Measurements from ENCODE around the gene RGS2.

The RGS2 gene

GRCh38 chr1:192821296-192821695 is 12.5 kb downstream of the RGS2 start:
- TF ChIP-seq, protein P1, sequence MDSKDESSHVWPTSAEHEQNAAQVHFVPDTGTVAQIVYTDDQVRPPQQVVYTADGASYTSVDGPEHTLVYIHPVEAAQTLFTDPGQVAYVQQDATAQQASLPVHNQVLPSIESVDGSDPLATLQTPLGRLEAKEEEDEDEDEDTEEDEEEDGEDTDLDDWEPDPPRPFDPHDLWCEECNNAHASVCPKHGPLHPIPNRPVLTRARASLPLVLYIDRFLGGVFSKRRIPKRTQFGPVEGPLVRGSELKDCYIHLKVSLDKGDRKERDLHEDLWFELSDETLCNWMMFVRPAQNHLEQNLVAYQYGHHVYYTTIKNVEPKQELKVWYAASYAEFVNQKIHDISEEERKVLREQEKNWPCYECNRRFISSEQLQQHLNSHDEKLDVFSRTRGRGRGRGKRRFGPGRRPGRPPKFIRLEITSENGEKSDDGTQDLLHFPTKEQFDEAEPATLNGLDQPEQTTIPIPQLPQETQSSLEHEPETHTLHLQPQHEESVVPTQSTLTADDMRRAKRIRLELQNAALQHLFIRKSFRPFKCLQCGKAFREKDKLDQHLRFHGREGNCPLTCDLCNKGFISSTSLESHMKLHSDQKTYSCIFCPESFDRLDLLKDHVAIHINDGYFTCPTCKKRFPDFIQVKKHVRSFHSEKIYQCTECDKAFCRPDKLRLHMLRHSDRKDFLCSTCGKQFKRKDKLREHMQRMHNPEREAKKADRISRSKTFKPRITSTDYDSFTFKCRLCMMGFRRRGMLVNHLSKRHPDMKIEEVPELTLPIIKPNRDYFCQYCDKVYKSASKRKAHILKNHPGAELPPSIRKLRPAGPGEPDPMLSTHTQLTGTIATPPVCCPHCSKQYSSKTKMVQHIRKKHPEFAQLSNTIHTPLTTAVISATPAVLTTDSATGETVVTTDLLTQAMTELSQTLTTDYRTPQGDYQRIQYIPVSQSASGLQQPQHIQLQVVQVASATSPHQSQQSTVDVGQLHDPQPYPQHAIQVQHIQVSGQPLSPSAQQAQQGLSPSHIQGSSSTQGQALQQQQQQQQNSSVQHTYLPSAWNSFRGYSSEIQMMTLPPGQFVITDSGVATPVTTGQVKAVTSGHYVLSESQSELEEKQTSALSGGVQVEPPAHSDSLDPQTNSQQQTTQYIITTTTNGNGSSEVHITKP (tag by site-specific recombination; IDR thresholded peaks at IDR 0.05): no peak
- TF ChIP-seq ZNF514 (tag by site-specific recombination; IDR thresholded peaks at IDR 0.05): no peak
- TF ChIP-seq ZNF121 (tag by site-specific recombination; IDR thresholded peaks at IDR 0.05): no peak
- TF ChIP-seq ZNF23 (tag by site-specific recombination; IDR thresholded peaks at IDR 0.05; ENCODE audit: borderline replicate concordance): no peak
- no peak for TF ChIP-seq ZFP41 (tag by site-specific recombination; IDR thresholded peaks at IDR 0.05; ENCODE audit: borderline replicate concordance)
- no peak for TF ChIP-seq ZNF596 (tag by site-specific recombination; IDR thresholded peaks at IDR 0.05)
- TF ChIP-seq ZNF639 (tag by site-specific recombination; IDR thresholded peaks at IDR 0.05): no peak
- no peak for TF ChIP-seq ZBTB48 (tag by site-specific recombination; IDR thresholded peaks at IDR 0.05)
- TF ChIP-seq KLF9 (tag by site-specific recombination; IDR thresholded peaks at IDR 0.05; ENCODE audit: low read depth): no peak
- TF ChIP-seq SP3 (tag by site-specific recombination; IDR thresholded peaks at IDR 0.05): no peak
- no peak for TF ChIP-seq ZNF624 (tag by site-specific recombination; IDR thresholded peaks at IDR 0.05)
- no peak for TF ChIP-seq ZNF677 (tag by site-specific recombination; IDR thresholded peaks at IDR 0.05)
- TF ChIP-seq ZNF248 (tag by site-specific recombination; IDR thresholded peaks at IDR 0.05): no peak
- TF ChIP-seq, protein P2, sequence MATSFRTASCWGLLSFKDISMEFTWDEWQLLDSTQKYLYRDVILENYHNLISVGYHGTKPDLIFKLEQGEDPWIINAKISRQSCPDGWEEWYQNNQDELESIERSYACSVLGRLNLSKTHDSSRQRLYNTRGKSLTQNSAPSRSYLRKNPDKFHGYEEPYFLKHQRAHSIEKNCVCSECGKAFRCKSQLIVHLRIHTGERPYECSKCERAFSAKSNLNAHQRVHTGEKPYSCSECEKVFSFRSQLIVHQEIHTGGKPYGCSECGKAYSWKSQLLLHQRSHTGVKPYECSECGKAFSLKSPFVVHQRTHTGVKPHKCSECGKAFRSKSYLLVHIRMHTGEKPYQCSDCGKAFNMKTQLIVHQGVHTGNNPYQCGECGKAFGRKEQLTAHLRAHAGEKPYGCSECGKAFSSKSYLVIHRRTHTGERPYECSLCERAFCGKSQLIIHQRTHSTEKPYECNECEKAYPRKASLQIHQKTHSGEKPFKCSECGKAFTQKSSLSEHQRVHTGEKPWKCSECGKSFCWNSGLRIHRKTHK (tag by site-specific recombination; IDR thresholded peaks at IDR 0.05): no peak
- no peak for TF ChIP-seq KLF10 (tag by site-specific recombination; IDR thresholded peaks at IDR 0.05)
- H3K36me3 ChIP-seq (ENCODE audit: control insufficient read depth in 2 of 2, insufficient read depth in 1 of 2, low read length in 2 of 2): no peaks in the 10 kb centered on the region
- CTCF ChIA-PET: interaction anchor here (0.6 kb wide), 1 partner anchor 205 kb away, joined by 3 read pairs; no protein-coding TSS in a partner anchor
- H3K27ac ChIP-seq (ENCODE audit: extremely low read depth, low read depth, low read length): no peak overlapping the region
- H3K4me3 ChIP-seq (ENCODE audit: low read depth, low read length): no peak overlapping the region
- POLR2A ChIA-PET: no interaction called here
- no peaks in the 10 kb centered on the region for H3K4me1 ChIP-seq (ENCODE audit: control insufficient read depth, insufficient read depth, low read length)
- H3K9me3 ChIP-seq (ENCODE audit: control insufficient read depth, insufficient read depth, low read depth, low read length): no peaks in the 10 kb centered on the region

DNA sequence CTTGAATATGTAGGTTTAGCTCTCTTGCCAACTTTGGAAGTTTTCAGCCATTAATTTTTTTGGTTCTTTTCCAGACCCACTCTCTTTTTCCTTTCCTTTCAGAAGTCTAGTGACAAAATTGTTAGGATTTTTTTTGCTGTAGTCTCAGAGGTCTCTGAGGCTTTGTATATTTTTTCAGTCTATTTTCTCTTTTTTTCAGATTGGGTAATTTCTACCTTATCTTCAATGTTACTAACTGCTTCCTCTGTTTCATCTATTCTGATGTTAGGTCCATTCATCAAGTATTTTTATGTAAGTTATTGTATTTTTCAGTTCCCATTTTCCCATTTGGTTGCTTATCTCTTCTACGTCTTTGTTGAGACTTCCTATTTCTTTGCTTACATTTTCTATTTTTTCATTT is 15.7 kb downstream of the RGS2 start:
- Histone ChIP-seq H3K9me3 (ENCODE audit: control insufficient read depth, insufficient read depth, low read depth, low read length) (no peaks in the 10 kb centered on the region), H3K36me3 (ENCODE audit: control insufficient read depth in 2 of 2, insufficient read depth in 1 of 2, low read length in 2 of 2) (no peaks in the 10 kb centered on the region), H3K27ac (ENCODE audit: extremely low read depth, low read depth, low read length) (no peak overlapping the region), H3K4me3 (ENCODE audit: low read depth, low read length) (no peak overlapping the region), H3K4me1 (ENCODE audit: control insufficient read depth, insufficient read depth, low read length) (peaks cover 3% of the 10 kb centered on the region; the same call in 1 of the 2 replicates)
- ChIA-PET POLR2A (no interaction called here), CTCF (no interaction called here)
- TF ChIP-seq ZEB2 (tag by site-specific recombination; IDR thresholded peaks at IDR 0.05) (no peak), EGR2 (tag by site-specific recombination; IDR thresholded peaks at IDR 0.05; ENCODE audit: low read depth) (no peak), ZNF664 (tag by site-specific recombination; IDR thresholded peaks at IDR 0.05) (no peak), GLIS1 (tag by site-specific recombination; IDR thresholded peaks at IDR 0.05) (no peak), ZSCAN16 (tag by site-specific recombination; IDR thresholded peaks at IDR 0.05) (no peak)

All from HEK293 (cell line).